ENCODE data around the gene MOXD1.

MOXD1 gene

GRCh38 chr6:132423839-132424238, 22.6 kb upstream of the MOXD1 start:
- H3K9me3 ChIP-seq (ENCODE audit: control insufficient read depth, insufficient read depth, low read depth, low read length): no peaks in the 10 kb centered on the region
- CTCF ChIA-PET: interaction anchor here (0.9 to 2.9 kb wide), 2 partner anchors 32 to 144 kb away, joined by 3 to 8 read pairs; no protein-coding TSS in a partner anchor
- no peaks in the 10 kb centered on the region for H3K36me3 ChIP-seq (ENCODE audit: control insufficient read depth in 2 of 2, insufficient read depth in 1 of 2, low read length in 2 of 2)
- TF ChIP-seq ZNF677 (tag by site-specific recombination; IDR thresholded peaks at IDR 0.05): peak; percentile 91
- TF ChIP-seq ZNF362 (tag by site-specific recombination; IDR thresholded peaks at IDR 0.05): no peak
- TF ChIP-seq ZFP69B (tag by site-specific recombination; IDR thresholded peaks at IDR 0.05): no peak
- no peak for TF ChIP-seq ZNF639 (tag by site-specific recombination; IDR thresholded peaks at IDR 0.05)
- no peaks in the 10 kb centered on the region for H3K4me1 ChIP-seq (ENCODE audit: control insufficient read depth, insufficient read depth, low read length)
- POLR2A ChIA-PET: no interaction called here
- no peak overlapping the region for H3K27ac ChIP-seq (ENCODE audit: extremely low read depth, low read depth, low read length)
- no peak overlapping the region for H3K4me3 ChIP-seq (ENCODE audit: low read depth, low read length)

- CTCF ChIA-PET: interaction anchor here (0.6 to 1.9 kb wide), 2 partner anchors 138 to 251 kb away, joined by 5 to 8 read pairs; no protein-coding TSS in a partner anchor
- no peak for TF ChIP-seq GLI4 (tag by site-specific recombination; IDR thresholded peaks at IDR 0.05)
- TF ChIP-seq ZBTB48 (tag by site-specific recombination; IDR thresholded peaks at IDR 0.05): no peak
- no peak for TF ChIP-seq ZNF664 (tag by site-specific recombination; IDR thresholded peaks at IDR 0.05)
- no peak for TF ChIP-seq ZNF510 (tag by site-specific recombination; IDR thresholded peaks at IDR 0.05; ENCODE audit: insufficient replicate concordance)
- TF ChIP-seq FEZF1 (tag by site-specific recombination; IDR thresholded peaks at IDR 0.05): no peak
- no peak for TF ChIP-seq ZNF37A (tag by site-specific recombination; IDR thresholded peaks at IDR 0.05)
- TF ChIP-seq ZNF239 (tag by site-specific recombination; IDR thresholded peaks at IDR 0.05): no peak
- no peak for TF ChIP-seq ZNF335 (tag by site-specific recombination; conservative IDR thresholded peaks at IDR 0.05)
- TF ChIP-seq ZNF132 (tag by site-specific recombination; IDR thresholded peaks at IDR 0.05; ENCODE audit: borderline replicate concordance): no peak
- TF ChIP-seq ZNF792 (tag by site-specific recombination; IDR thresholded peaks at IDR 0.05): no peak
- TF ChIP-seq GLI2 (tag by site-specific recombination; IDR thresholded peaks at IDR 0.05; ENCODE audit: borderline replicate concordance, low read depth): no peak
- TF ChIP-seq CTCF (tag by site-specific recombination; IDR thresholded peaks at IDR 0.05): no peak
- TF ChIP-seq ZNF707 (tag by site-specific recombination; IDR thresholded peaks at IDR 0.05): no peak
- no peak for TF ChIP-seq ZNF138 (tag by site-specific recombination; IDR thresholded peaks at IDR 0.05; ENCODE audit: borderline replicate concordance)
- no peak for TF ChIP-seq ZNF248 (tag by site-specific recombination; IDR thresholded peaks at IDR 0.05)
- TF ChIP-seq ZNF600 (tag by site-specific recombination; IDR thresholded peaks at IDR 0.05): no peak
- TF ChIP-seq ZSCAN23 (tag by site-specific recombination; IDR thresholded peaks at IDR 0.05): no peak
- no peak for TF ChIP-seq ZBTB49 (tag by site-specific recombination; IDR thresholded peaks at IDR 0.05; ENCODE audit: low read depth)
- TF ChIP-seq HIC1 (tag by site-specific recombination; IDR thresholded peaks at IDR 0.05): no peak
- TF ChIP-seq ZNF521 (tag by site-specific recombination; IDR thresholded peaks at IDR 0.05): no peak
Measured at GRCh38 chr6:132418235-132418965, 17.1 kb upstream of the MOXD1 start.

More at GRCh38 chr6:132418235-132418965, 17.1 kb upstream of the MOXD1 start:
- Histone ChIP-seq H3K4me3 (ENCODE audit: low read depth, low read length) (no peak overlapping the region), H3K27ac (ENCODE audit: extremely low read depth, low read depth, low read length) (no peak overlapping the region), H3K9me3 (ENCODE audit: control insufficient read depth, insufficient read depth, low read depth, low read length) (no peaks in the 10 kb centered on the region), H3K36me3 (ENCODE audit: control insufficient read depth in 2 of 2, insufficient read depth in 1 of 2, low read length in 2 of 2) (no peaks in the 10 kb centered on the region), H3K4me1 (ENCODE audit: control insufficient read depth, insufficient read depth, low read length) (no peaks in the 10 kb centered on the region; the same call in 1 of the 2 replicates)
- POLR2A ChIA-PET: no interaction called here
